Measurements from ENCODE around the gene HEATR5B.

Gene HEATR5B

GRCh38 chr2:37083873-37084794 lies at the start of gene HEATR5B, which contains the start of gene GPATCH11:
TSS of gene HEATR5B (minus strand) at chr2:37084372. CDS start at chr2:37083414, 958 bp downstream.
TSS of gene GPATCH11 (plus strand) at chr2:37084518. CDS start at chr2:37088382, 3,864 bp downstream.
- no peaks in the 10 kb centered on the region for H3K9me3 ChIP-seq (ENCODE audit: low read length)
- peaks cover 35% of the 10 kb centered on the region for H3K4me1 ChIP-seq (ENCODE audit: insufficient read depth, low read length)
- peak within 1 kb of the TSS; percentile 68 for H3K9ac ChIP-seq (ENCODE audit: low read length)
- peak within 1 kb of the TSS; percentile 39 to 84 for H3K4me3 ChIP-seq (ENCODE audit: low read depth in 1 of 2, low read length in 2 of 2)
- H3K36me3 ChIP-seq (ENCODE audit: insufficient read depth, low read length) = peaks cover 9% of the 10 kb centered on the region
- no peaks in the 10 kb centered on the region for H3K27me3 ChIP-seq (ENCODE audit: control insufficient read depth in 1 of 2, insufficient read depth in 2 of 2, low read length in 2 of 2)
- H3K27ac ChIP-seq (ENCODE audit: low read depth, low read length) = peak within 1 kb of the TSS; percentile 64

- Histone ChIP-seq H3K36me3 (ENCODE audit: insufficient read depth, low read length) (peaks cover 80% of the 10 kb centered on the region), H3K4me3 (ENCODE audit: low read depth in 1 of 2, low read length in 2 of 2) (no peak overlapping the region), H3K9me3 (ENCODE audit: low read length) (no peaks in the 10 kb centered on the region), H3K9ac (ENCODE audit: low read length) (no peak overlapping the region), H3K27ac (ENCODE audit: low read depth, low read length) (no peak overlapping the region), H3K4me1 (ENCODE audit: insufficient read depth, low read length) (no peaks in the 10 kb centered on the region), H3K27me3 (ENCODE audit: control insufficient read depth in 1 of 2, insufficient read depth in 2 of 2, low read length in 2 of 2) (no peaks in the 10 kb centered on the region)
These were observed 48.7 kb upstream of the HEATR5B start for GRCh38 chr2:37132914-37133313.

GRCh38 chr2:37125416-37125815 lies 41.2 kb upstream of the HEATR5B start:
- no peaks in the 10 kb centered on the region for H3K4me1 ChIP-seq (ENCODE audit: insufficient read depth, low read length)
- no peak overlapping the region for H3K4me3 ChIP-seq (ENCODE audit: low read depth in 1 of 2, low read length in 2 of 2)
- no peak overlapping the region for H3K27ac ChIP-seq (ENCODE audit: low read depth, low read length)
- no peaks in the 10 kb centered on the region for H3K9me3 ChIP-seq (ENCODE audit: low read length)
- H3K36me3 ChIP-seq (ENCODE audit: insufficient read depth, low read length) = peaks cover 36% of the 10 kb centered on the region
- no peak overlapping the region for H3K9ac ChIP-seq (ENCODE audit: low read length)
- no peaks in the 10 kb centered on the region for H3K27me3 ChIP-seq (ENCODE audit: control insufficient read depth in 1 of 2, insufficient read depth in 2 of 2, low read length in 2 of 2)

GRCh38 chr2:37119157-37119556 lies 35.0 kb upstream of the HEATR5B start:
- no peaks in the 10 kb centered on the region for H3K4me1 ChIP-seq (ENCODE audit: insufficient read depth, low read length)

GRCh38 chr2:37117566-37117965 lies 33.4 kb upstream of the HEATR5B start:
- Histone ChIP-seq H3K27me3 (ENCODE audit: control insufficient read depth in 1 of 2, insufficient read depth in 2 of 2, low read length in 2 of 2) (no peaks in the 10 kb centered on the region), H3K9me3 (ENCODE audit: low read length) (no peaks in the 10 kb centered on the region), H3K9ac (ENCODE audit: low read length) (no peak overlapping the region), H3K4me1 (ENCODE audit: insufficient read depth, low read length) (no peaks in the 10 kb centered on the region), H3K27ac (ENCODE audit: low read depth, low read length) (no peak overlapping the region), H3K36me3 (ENCODE audit: insufficient read depth, low read length) (peaks cover 26% of the 10 kb centered on the region), H3K4me3 (ENCODE audit: low read depth in 1 of 2, low read length in 2 of 2) (no peak overlapping the region)

More at GRCh38 chr2:37119157-37119556, 35.0 kb upstream of the HEATR5B start:
- peaks cover 26% of the 10 kb centered on the region for H3K36me3 ChIP-seq (ENCODE audit: insufficient read depth, low read length)
- no peak overlapping the region for H3K4me3 ChIP-seq (ENCODE audit: low read depth in 1 of 2, low read length in 2 of 2)
- H3K27me3 ChIP-seq (ENCODE audit: control insufficient read depth in 1 of 2, insufficient read depth in 2 of 2, low read length in 2 of 2) = no peaks in the 10 kb centered on the region
- no peaks in the 10 kb centered on the region for H3K9me3 ChIP-seq (ENCODE audit: low read length)
- no peak overlapping the region for H3K9ac ChIP-seq (ENCODE audit: low read length)
- no peak overlapping the region for H3K27ac ChIP-seq (ENCODE audit: low read depth, low read length)

GRCh38 chr2:37111958-37112357 lies 27.8 kb upstream of the HEATR5B start:
- no peaks in the 10 kb centered on the region for H3K27me3 ChIP-seq (ENCODE audit: control insufficient read depth in 1 of 2, insufficient read depth in 2 of 2, low read length in 2 of 2)
- no peaks in the 10 kb centered on the region for H3K4me1 ChIP-seq (ENCODE audit: insufficient read depth, low read length)
- H3K36me3 ChIP-seq (ENCODE audit: insufficient read depth, low read length) = peaks cover 31% of the 10 kb centered on the region
- H3K4me3 ChIP-seq (ENCODE audit: low read depth in 1 of 2, low read length in 2 of 2) = no peak overlapping the region
- no peak overlapping the region for H3K9ac ChIP-seq (ENCODE audit: low read length)
- no peaks in the 10 kb centered on the region for H3K9me3 ChIP-seq (ENCODE audit: low read length)
- H3K27ac ChIP-seq (ENCODE audit: low read depth, low read length) = no peak overlapping the region

- H3K9ac ChIP-seq (ENCODE audit: low read length) = no peak overlapping the region
- H3K9me3 ChIP-seq (ENCODE audit: low read length) = no peaks in the 10 kb centered on the region
- H3K4me3 ChIP-seq (ENCODE audit: low read depth in 1 of 2, low read length in 2 of 2) = no peak overlapping the region
- peaks cover 30% of the 10 kb centered on the region for H3K36me3 ChIP-seq (ENCODE audit: insufficient read depth, low read length)
- no peaks in the 10 kb centered on the region for H3K27me3 ChIP-seq (ENCODE audit: control insufficient read depth in 1 of 2, insufficient read depth in 2 of 2, low read length in 2 of 2)
- H3K27ac ChIP-seq (ENCODE audit: low read depth, low read length) = no peak overlapping the region
- H3K4me1 ChIP-seq (ENCODE audit: insufficient read depth, low read length) = no peaks in the 10 kb centered on the region
These were observed 26.4 kb upstream of the HEATR5B start for GRCh38 chr2:37110306-37111212.

GRCh38 chr2:37109523-37109922 lies 25.4 kb upstream of the HEATR5B start:
- H3K36me3 ChIP-seq (ENCODE audit: insufficient read depth, low read length) = peaks cover 35% of the 10 kb centered on the region
- no peak overlapping the region for H3K9ac ChIP-seq (ENCODE audit: low read length)
- H3K27ac ChIP-seq (ENCODE audit: low read depth, low read length) = no peak overlapping the region
- no peaks in the 10 kb centered on the region for H3K4me1 ChIP-seq (ENCODE audit: insufficient read depth, low read length)
- no peaks in the 10 kb centered on the region for H3K9me3 ChIP-seq (ENCODE audit: low read length)
- no peak overlapping the region for H3K4me3 ChIP-seq (ENCODE audit: low read depth in 1 of 2, low read length in 2 of 2)
- H3K27me3 ChIP-seq (ENCODE audit: control insufficient read depth in 1 of 2, insufficient read depth in 2 of 2, low read length in 2 of 2) = no peaks in the 10 kb centered on the region

- H3K36me3 ChIP-seq (ENCODE audit: insufficient read depth, low read length) = peaks cover 48% of the 10 kb centered on the region
- no peaks in the 10 kb centered on the region for H3K27me3 ChIP-seq (ENCODE audit: control insufficient read depth in 1 of 2, insufficient read depth in 2 of 2, low read length in 2 of 2)
- no peak overlapping the region for H3K4me3 ChIP-seq (ENCODE audit: low read depth in 1 of 2, low read length in 2 of 2)
- no peaks in the 10 kb centered on the region for H3K4me1 ChIP-seq (ENCODE audit: insufficient read depth, low read length)
- no peak overlapping the region for H3K9ac ChIP-seq (ENCODE audit: low read length)
- no peak overlapping the region for H3K27ac ChIP-seq (ENCODE audit: low read depth, low read length)
- H3K9me3 ChIP-seq (ENCODE audit: low read length) = no peaks in the 10 kb centered on the region
These were observed 21.0 kb upstream of the HEATR5B start for GRCh38 chr2:37105150-37105549.

GRCh38 chr2:37104178-37104577 lies 20.0 kb upstream of the HEATR5B start:
- H3K9me3 ChIP-seq (ENCODE audit: low read length) = no peaks in the 10 kb centered on the region
- H3K27me3 ChIP-seq (ENCODE audit: control insufficient read depth in 1 of 2, insufficient read depth in 2 of 2, low read length in 2 of 2) = no peaks in the 10 kb centered on the region
- no peak overlapping the region for H3K27ac ChIP-seq (ENCODE audit: low read depth, low read length)
- no peak overlapping the region for H3K4me3 ChIP-seq (ENCODE audit: low read depth in 1 of 2, low read length in 2 of 2)
- H3K4me1 ChIP-seq (ENCODE audit: insufficient read depth, low read length) = no peaks in the 10 kb centered on the region
- H3K9ac ChIP-seq (ENCODE audit: low read length) = no peak overlapping the region
- H3K36me3 ChIP-seq (ENCODE audit: insufficient read depth, low read length) = peaks cover 56% of the 10 kb centered on the region

GRCh38 chr2:37102588-37102987 lies 18.4 kb upstream of the HEATR5B start:
- Histone ChIP-seq H3K4me1 (ENCODE audit: insufficient read depth, low read length) (no peaks in the 10 kb centered on the region), H3K9ac (ENCODE audit: low read length) (no peak overlapping the region), H3K4me3 (ENCODE audit: low read depth in 1 of 2, low read length in 2 of 2) (no peak overlapping the region), H3K27me3 (ENCODE audit: control insufficient read depth in 1 of 2, insufficient read depth in 2 of 2, low read length in 2 of 2) (no peaks in the 10 kb centered on the region), H3K9me3 (ENCODE audit: low read length) (no peaks in the 10 kb centered on the region), H3K36me3 (ENCODE audit: insufficient read depth, low read length) (peaks cover 51% of the 10 kb centered on the region), H3K27ac (ENCODE audit: low read depth, low read length) (no peak overlapping the region)
